Ishikawa (cell line): Measurements from ENCODE around the gene SPIN2B.

Source experiments
- CEBPB ChIP-seq: IDR thresholded peaks from 2 replicates; pipeline ENCODE4 v1.6.1; 2012
- CREB1 ChIP-seq: IDR thresholded peaks from 2 replicates; pipeline ENCODE4 v1.6.1; 2012; ENCODE audit warnings: low read depth
- EGR1 ChIP-seq: IDR thresholded peaks from 2 replicates; pipeline ENCODE4 v1.6.1; 2012
- EP300 ChIP-seq: IDR thresholded peaks from 2 replicates; pipeline ENCODE4 v1.6.1; 2012; ENCODE audit warnings: borderline replicate concordance
- FOXM1 ChIP-seq: IDR thresholded peaks from 2 replicates; pipeline ENCODE4 v1.6.1; 2012; ENCODE audit warnings: low read depth, borderline replicate concordance
- NFIC ChIP-seq: IDR thresholded peaks from 2 replicates; pipeline ENCODE4 v1.6.1; 2012
- RAD21 ChIP-seq: IDR thresholded peaks from 2 replicates; pipeline ENCODE4 v1.6.1; 2012; ENCODE audit warnings: low read depth
- TAF1 ChIP-seq: IDR thresholded peaks from 2 replicates; pipeline ENCODE4 v1.6.1; 2012; ENCODE audit warnings: low read depth, mild to moderate bottlenecking
- TCF12 ChIP-seq: IDR thresholded peaks from 2 replicates; pipeline ENCODE4 v1.6.1; 2012; ENCODE audit warnings: low read depth
- TEAD4 ChIP-seq: IDR thresholded peaks from 2 replicates; pipeline ENCODE4 v1.6.1; 2012
- YY1 ChIP-seq: IDR thresholded peaks from 2 replicates; pipeline ENCODE4 v1.6.1; 2012; ENCODE audit warnings: low read depth
- ZBTB7A ChIP-seq: IDR thresholded peaks from 2 replicates; pipeline ENCODE4 v1.6.1; 2012; ENCODE audit warnings: low read depth
- TF ChIP-seq, protein P1 (sequence below): IDR thresholded peaks from 2 replicates; pipeline ENCODE4 v1.6.1; 2012
- TF ChIP-seq, protein P2 (sequence below): IDR thresholded peaks from 2 replicates; pipeline ENCODE4 v1.6.1; 2012
- TF ChIP-seq, protein P3 (sequence below): IDR thresholded peaks from 2 replicates; pipeline ENCODE4 v1.6.1; 2012; ENCODE audit warnings: low read depth, mild to moderate bottlenecking

SPIN2B gene

DNA sequence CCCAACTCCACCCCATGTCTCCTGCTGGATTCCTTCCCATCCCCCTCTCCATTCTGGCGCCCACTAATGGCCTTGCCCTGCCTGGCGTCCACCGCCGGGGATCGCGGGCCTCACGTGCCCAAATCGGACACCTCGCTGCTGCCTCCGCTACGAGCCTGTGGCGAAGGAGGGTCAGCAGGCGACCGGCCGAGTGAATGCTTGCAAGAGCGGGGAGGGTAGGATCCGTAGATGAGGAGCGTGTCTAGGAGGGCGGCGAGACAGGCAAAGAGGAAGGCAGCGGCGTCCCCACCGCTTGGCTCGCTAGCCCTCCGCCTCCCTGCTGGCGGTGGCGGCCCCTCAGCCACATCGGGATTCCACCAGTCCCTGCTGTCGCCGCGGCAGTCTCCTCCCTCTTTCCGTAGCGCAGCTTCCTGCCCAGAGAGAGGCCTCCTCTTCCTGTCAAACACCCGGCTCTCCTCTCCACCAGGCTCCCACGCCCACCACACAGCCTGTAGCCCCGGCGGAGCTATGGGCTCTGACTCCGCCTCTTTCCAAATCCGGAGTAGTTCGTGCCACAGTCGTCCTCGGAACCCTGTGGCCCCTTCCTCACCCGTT lies at the start of gene SPIN2B:
Gene SPIN2B, minus strand, starts transcription at position 387 of the 594 bp plus-strand sequence.
- TF ChIP-seq, protein P1, sequence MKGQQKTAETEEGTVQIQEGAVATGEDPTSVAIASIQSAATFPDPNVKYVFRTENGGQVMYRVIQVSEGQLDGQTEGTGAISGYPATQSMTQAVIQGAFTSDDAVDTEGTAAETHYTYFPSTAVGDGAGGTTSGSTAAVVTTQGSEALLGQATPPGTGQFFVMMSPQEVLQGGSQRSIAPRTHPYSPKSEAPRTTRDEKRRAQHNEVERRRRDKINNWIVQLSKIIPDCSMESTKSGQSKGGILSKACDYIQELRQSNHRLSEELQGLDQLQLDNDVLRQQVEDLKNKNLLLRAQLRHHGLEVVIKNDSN, result peak; percentile 41; the same call in 1 of the 2 replicates
- TF ChIP-seq EGR1 (peak; percentile 37; the same call in 1 of the 2 replicates), TAF1 (peak; percentile 51), TEAD4 (no peak), EP300 (no peak)
- TF ChIP-seq, protein P2, sequence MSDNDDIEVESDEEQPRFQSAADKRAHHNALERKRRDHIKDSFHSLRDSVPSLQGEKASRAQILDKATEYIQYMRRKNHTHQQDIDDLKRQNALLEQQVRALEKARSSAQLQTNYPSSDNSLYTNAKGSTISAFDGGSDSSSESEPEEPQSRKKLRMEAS, result 0 out of 2 replicates have a peak, but pooled peaks have one; percentile 13

DNA sequence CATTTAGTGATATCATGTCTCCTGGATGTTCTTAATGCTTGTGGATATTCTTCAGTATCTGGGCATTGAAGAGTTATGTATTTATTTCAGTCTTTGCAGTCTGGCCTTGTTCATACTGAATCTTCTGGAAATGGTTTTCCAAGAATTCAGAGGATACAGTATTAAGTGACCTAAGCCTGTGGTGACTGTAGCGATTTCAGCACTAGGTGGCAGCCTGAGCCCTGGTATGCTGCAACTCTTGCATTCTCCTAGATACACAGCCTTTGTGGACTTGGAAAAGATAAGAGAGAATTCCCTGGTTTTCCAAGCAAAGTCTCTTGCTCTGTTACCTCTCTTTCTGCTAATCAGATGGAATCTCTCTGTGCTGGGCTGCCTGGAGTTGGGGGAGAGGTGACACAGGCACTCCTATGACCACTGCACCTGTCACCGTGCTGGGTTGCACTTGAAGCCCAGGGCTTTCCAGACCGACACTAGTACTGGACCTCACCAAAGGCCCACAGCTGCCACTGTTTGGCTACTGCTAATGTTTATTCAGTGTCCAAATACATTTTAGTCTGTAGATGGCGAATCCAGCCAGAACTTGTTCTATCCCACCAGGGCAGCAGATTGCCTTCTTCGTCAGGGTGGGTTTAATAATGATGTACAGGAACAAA lies 35.2 kb upstream of the SPIN2B start:
- TF ChIP-seq TCF12 (no peak), TEAD4 (peak; percentile 34; the same call in 1 of the 2 replicates), ZBTB7A (no peak), RAD21 (peak; percentile 60), CEBPB (no peak), YY1 (no peak), EP300 (no peak), FOXM1 (no peak), NFIC (no peak)
- TF ChIP-seq, protein P2, result no peak
- TF ChIP-seq, protein P1, result no peak

DNA sequence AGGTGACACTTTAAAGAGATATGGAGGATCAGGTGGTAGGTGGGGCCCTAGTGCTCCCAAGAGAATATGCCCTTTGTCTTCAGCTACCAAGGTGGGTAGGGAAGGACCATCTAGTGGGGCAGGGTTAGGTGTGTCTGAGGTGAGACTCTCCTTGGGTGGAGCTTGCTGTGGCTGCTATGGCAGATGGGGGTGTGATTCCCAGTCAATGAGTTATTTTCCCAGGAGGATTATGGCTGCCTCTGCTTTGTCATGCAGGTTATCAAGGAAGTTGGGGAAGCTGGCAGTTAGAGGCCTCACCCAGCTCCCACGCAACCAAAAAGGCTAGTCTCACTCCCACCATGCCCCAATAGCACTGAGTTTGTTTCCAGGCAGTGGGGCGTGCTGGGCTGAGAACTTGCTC lies 33.8 kb upstream of the SPIN2B start:
- no peak for TF ChIP-seq CEBPB
- no peak for TF ChIP-seq ZBTB7A
- no peak for TF ChIP-seq EP300
- TF ChIP-seq TAF1, result no peak
- TF ChIP-seq, protein P2, result no peak
- TF ChIP-seq TEAD4, result no peak
- no peak for TF ChIP-seq FOXM1
- TF ChIP-seq TCF12, result no peak
- TF ChIP-seq EGR1, result no peak
- TF ChIP-seq YY1, result no peak

DNA sequence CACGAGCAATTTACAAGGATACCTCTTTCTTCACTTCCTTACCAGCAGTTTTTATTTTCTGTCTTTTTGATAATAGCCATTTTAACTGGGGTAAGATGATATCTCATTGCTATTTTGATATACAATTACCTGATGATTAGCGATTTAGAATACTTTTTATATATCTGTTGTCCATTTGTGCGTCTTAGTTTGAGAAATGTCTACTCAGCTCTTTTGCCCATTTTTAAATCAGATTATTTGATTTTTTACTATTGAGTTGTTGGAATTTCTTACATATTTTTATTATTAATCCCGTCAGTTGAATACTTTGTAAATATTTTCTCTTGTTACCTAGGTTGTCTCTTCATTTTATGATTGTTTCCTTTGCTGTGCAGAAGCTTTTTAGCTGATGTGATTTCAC lies 17.3 kb upstream of the SPIN2B start:
- TF ChIP-seq, protein P1, result no peak
- no peak for TF ChIP-seq FOXM1
- no peak for TF ChIP-seq CREB1
- TF ChIP-seq NFIC, result no peak
- TF ChIP-seq EP300, result no peak
- TF ChIP-seq, protein P3, sequence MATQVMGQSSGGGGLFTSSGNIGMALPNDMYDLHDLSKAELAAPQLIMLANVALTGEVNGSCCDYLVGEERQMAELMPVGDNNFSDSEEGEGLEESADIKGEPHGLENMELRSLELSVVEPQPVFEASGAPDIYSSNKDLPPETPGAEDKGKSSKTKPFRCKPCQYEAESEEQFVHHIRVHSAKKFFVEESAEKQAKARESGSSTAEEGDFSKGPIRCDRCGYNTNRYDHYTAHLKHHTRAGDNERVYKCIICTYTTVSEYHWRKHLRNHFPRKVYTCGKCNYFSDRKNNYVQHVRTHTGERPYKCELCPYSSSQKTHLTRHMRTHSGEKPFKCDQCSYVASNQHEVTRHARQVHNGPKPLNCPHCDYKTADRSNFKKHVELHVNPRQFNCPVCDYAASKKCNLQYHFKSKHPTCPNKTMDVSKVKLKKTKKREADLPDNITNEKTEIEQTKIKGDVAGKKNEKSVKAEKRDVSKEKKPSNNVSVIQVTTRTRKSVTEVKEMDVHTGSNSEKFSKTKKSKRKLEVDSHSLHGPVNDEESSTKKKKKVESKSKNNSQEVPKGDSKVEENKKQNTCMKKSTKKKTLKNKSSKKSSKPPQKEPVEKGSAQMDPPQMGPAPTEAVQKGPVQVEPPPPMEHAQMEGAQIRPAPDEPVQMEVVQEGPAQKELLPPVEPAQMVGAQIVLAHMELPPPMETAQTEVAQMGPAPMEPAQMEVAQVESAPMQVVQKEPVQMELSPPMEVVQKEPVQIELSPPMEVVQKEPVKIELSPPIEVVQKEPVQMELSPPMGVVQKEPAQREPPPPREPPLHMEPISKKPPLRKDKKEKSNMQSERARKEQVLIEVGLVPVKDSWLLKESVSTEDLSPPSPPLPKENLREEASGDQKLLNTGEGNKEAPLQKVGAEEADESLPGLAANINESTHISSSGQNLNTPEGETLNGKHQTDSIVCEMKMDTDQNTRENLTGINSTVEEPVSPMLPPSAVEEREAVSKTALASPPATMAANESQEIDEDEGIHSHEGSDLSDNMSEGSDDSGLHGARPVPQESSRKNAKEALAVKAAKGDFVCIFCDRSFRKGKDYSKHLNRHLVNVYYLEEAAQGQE, result no peak
- TF ChIP-seq ZBTB7A, result no peak
- TF ChIP-seq, protein P2, result no peak
- TF ChIP-seq TCF12, result no peak
- no peak for TF ChIP-seq CEBPB
- no peak for TF ChIP-seq TAF1
- TF ChIP-seq TEAD4, result no peak
- TF ChIP-seq EGR1, result no peak
- TF ChIP-seq YY1, result no peak
- TF ChIP-seq RAD21, result no peak

DNA sequence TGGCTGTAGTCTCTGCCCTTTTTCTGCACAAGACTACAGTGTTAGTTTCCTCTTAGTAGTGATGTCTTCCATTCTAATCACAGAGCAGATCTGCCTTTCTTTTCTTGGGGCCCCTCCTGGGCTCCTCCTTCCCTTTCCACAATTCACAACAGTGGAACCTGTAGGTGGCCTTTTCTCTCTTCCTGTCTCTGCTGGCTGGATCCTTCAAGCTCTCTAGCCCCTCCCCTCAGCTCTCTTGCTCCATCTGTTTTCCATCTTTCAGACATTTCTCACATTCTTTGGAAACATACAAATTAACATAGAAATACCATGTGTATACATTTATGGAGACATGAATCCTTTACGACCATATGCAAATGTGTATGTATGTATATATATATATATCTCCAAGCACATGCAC lies 16.2 kb upstream of the SPIN2B start:
- TF ChIP-seq, protein P2, result no peak
- no peak for TF ChIP-seq EGR1
- TF ChIP-seq TAF1, result no peak
- TF ChIP-seq EP300, result no peak
- TF ChIP-seq, protein P1, result no peak
- no peak for TF ChIP-seq CEBPB
- no peak for TF ChIP-seq TCF12
- TF ChIP-seq, protein P3, result no peak
- no peak for TF ChIP-seq CREB1
- TF ChIP-seq YY1, result no peak
- TF ChIP-seq NFIC, result no peak
- TF ChIP-seq ZBTB7A, result no peak
